GM21737 (cell line): ENCODE measurements around the gene ZNF285.
"Not testable (repeated sequence)": the region's sequence is repeated elsewhere in the genome, so short reads cannot be mapped to it uniquely, and the experiment has no call there.

ENCODE experiments used
- ATAC-seq: cut with Tn5 transposase; IDR thresholded peaks from one replicate; pipeline ENCODE4 v1.9.1; 2021; ENCODE audit warnings: mild to moderate bottlenecking, moderate library complexity; ENCODE audit not compliant: unreplicated experiment

The ZNF285 gene

GRCh38 chr19:44401139-44402115 is at the start of gene ZNF285:
TSS of gene ZNF285 (minus strand) at chr19:44401608. CDS start at chr19:44397213, 4,395 bp downstream.
- ATAC-seq = no peak

GRCh38 chr19:44447916-44448674 is 46.7 kb upstream of the ZNF285 start, which contains the start of gene ZNF229:
TSS of gene ZNF229 (minus strand) at chr19:44448472. CDS start at chr19:44442847, 5,625 bp downstream.
- no peak for ATAC-seq

GRCh38 chr19:44438441-44438840 is 37.0 kb upstream of the ZNF285 start:
- no peak for ATAC-seq

- ATAC-seq = no peak
Measured at GRCh38 chr19:44435441-44435840, 34.0 kb upstream of the ZNF285 start.

GRCh38 chr19:44430956-44431355 is 29.5 kb upstream of the ZNF285 start:
- no peak for ATAC-seq

- not testable (repeated sequence) for ATAC-seq
Measured at GRCh38 chr19:44415553-44415952, 14.1 kb upstream of the ZNF285 start.

- not testable (repeated sequence) for ATAC-seq
Measured at GRCh38 chr19:44389268-44389667, 12.1 kb downstream of the ZNF285 start.

GRCh38 chr19:44374789-44375188 is 26.6 kb downstream of the ZNF285 start:
- ATAC-seq = no peak

- no peak for ATAC-seq
Measured at GRCh38 chr19:44371815-44372480, 29.5 kb downstream of the ZNF285 start.

GRCh38 chr19:44367024-44367423 is 34.4 kb downstream of the ZNF285 start:
- no peak for ATAC-seq

GRCh38 chr19:44356383-44357111 is 44.9 kb downstream of the ZNF285 start, which contains the start of gene ZNF112:
TSS of gene ZNF112 (minus strand) at chr19:44356680. CDS start at chr19:44340539, 16,141 bp downstream.
- no peak for ATAC-seq

- ATAC-seq = no peak
Measured at GRCh38 chr19:44346556-44346955, 54.9 kb downstream of the ZNF285 start.

GRCh38 chr19:44345959-44346358 is 55.4 kb downstream of the ZNF285 start:
- ATAC-seq = no peak

- no peak for ATAC-seq
Measured at GRCh38 chr19:44344255-44344654, 57.2 kb downstream of the ZNF285 start.

- no peak for ATAC-seq
Measured at GRCh38 chr19:44341794-44342193, 59.6 kb downstream of the ZNF285 start.

GRCh38 chr19:44334639-44335038 is 66.8 kb downstream of the ZNF285 start:
- ATAC-seq = not testable (repeated sequence)
